GM19240 (cell line): Measurements from ENCODE around the gene RBM39.
"Not testable (repeated sequence)": the region's sequence is repeated elsewhere in the genome, so short reads cannot be mapped to it uniquely, and the experiment has no call there.

ENCODE experiments used
- DNase-seq: peaks from one replicate; pipeline ENCODE4 v3.0.0; 2011; ENCODE audit warnings: low spot score; ENCODE audit not compliant: insufficient read length

RBM39 gene

DNA sequence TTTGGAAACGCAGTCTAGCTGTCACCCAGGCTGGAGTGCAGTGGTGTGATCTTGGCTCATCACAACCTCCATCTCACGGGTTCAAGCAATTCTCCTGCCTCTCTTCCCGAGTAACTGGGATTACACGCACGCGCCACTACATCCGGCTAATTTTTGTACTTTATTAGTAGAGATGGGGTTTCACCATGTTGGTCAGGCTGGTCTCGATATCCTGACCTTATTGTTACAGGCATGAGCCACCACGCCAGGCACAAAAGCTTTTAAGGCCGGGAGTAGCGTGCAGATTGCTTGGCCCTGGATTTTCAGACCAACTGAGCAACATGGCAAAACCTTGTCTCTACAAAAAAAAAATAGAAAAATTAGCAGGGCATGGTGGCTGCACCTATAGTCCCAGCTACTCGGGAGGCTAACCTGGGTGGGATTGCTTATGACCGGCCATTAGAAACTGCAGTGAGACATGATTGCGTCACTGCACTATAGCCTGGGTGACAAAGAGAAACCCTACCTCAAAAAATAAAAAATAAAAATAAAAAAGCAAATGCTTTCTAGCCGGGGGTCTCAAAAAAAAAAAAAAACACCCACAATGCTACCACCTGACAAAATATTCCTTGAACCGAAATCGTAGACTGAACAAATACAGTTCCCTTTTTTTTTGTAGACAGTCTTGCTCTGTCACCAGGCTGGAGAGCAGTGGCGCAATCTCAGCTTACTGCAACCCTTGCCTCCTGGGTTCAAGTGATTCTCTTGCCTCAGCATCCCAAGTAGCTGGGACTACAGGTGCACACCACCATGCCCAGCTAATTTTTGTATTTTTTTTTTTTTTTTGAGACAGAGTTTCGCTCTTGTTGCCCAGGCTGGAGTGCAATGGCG is 15.0 kb downstream of the RBM39 start:
- no peak for DNase-seq

DNA sequence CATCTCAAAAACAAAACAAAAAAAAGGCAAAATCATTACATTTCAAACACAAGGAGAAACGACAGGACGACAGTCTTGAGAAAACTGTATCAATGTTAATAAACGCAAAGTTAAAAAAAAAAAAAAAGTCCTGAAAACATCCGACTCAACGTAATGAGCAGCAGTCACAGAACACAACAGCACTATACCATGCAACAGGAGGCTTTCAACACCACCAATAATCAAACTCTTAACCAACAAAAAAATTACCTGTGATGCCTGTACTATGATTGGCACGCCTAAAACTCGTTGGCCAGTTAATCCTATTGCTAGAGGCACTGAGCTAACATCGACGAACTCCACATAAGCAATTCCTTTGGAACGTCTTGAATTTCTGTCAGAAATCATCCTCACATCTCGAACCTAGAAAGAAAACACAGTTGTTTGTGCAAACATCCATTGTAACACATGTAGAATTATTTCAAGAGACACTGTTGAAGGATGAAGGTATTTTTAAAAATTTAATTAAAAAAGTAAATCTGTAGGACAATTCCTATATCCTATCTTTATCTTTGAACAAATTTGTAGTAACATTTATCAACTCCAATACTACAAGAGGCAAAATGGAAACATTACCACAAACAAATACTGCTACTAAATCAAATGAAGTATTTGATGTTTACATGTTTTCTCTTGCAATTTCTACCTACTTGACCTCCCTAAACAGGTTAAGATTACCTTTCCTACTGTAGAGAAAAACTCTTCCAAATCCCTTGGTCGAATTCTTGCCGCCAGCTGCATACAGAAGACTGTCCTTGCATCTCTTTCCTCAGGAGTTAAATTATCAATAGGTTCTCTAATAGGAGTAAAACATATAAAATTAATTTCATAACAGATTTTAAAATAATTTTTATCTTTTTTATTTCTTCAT is 17.5 kb downstream of the RBM39 start:
- DNase-seq, result no peak

DNA sequence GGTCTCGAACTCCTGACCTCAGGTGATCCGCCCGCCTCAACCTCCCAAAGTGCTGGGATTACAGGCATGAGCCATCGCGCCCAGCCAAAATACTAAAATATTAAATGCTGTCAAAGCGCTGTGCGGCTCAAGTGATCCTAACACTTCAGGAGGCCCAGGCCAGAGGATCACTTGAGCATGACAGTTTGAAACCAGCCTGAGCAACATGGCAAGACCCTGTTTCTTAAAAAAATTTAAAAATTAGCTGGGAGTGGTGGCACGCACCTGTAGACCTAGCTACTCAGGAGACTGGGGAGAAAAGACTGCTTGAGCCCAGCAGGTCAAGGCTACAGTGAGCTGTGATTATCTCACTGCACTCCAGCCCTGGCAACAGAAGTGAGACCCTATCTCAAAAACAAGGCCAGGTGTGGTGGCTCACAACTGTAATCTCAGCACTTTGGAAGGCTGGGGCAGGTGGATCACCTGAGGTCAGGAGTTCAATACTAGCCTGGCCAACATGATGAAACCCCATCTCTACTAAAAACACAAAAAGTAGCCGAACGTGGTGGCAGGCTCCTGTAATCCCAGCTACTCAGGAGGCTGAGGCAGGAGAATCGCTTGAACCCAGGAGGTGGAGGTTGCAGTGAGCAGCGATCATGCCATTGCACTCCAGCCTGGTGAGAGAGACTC is 18.3 kb downstream of the RBM39 start:
- not testable (repeated sequence) for DNase-seq

DNA sequence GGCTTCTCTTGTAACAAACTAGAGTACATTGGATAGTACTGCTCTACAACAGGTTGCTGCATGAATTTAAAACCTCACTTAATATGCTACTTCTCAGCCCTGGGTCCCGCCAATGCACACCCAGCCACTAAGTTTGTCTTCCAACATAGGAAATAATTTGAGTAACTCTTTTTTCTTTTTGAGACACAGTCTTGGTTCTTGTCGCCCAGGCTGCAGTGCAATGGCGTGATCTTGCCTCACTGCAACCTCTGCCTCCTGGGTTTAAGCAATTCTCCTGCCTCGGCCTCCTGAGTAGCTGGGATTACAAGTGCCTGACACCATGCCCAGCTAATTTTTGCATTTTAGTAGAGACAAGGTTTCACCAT is 18.8 kb downstream of the RBM39 start:
- DNase-seq, result not testable (repeated sequence)

DNA sequence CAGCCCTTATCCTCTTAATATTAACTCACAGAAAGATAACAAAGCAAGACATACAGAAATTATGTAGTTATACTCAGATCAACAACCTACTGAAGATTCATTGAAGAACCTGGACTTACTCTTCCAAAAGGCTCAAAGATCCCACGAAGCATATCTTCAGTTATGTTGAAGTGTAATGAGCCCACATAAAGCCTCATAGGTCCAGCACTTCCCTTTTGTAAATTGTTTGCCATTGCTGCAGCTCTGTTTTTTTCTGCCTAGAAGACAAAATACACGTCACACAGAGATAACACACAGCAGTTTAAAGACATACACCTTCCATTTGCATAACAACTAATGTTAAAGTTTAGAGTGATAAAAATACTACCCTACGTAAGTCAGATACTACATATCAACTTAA is 20.4 kb downstream of the RBM39 start:
- DNase-seq, result no peak

DNA sequence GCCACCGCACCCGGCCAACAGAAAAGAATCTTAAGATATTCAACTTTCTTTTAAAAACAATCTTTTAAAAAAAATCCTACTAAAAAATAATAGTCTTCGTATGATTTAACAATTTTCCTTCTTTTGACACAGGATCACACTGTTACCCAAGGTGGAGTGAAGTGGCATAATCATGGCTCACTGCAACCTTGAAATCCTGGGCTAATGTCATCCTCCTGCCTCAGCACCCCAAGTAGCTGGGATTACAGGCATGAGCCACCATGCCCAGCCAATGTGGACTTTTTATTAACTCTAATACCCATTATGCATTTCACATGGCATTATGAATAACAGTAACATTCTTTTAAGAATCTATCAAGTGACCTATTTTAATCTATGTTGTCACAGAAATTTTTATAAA is 20.8 kb downstream of the RBM39 start:
- no peak for DNase-seq

DNA sequence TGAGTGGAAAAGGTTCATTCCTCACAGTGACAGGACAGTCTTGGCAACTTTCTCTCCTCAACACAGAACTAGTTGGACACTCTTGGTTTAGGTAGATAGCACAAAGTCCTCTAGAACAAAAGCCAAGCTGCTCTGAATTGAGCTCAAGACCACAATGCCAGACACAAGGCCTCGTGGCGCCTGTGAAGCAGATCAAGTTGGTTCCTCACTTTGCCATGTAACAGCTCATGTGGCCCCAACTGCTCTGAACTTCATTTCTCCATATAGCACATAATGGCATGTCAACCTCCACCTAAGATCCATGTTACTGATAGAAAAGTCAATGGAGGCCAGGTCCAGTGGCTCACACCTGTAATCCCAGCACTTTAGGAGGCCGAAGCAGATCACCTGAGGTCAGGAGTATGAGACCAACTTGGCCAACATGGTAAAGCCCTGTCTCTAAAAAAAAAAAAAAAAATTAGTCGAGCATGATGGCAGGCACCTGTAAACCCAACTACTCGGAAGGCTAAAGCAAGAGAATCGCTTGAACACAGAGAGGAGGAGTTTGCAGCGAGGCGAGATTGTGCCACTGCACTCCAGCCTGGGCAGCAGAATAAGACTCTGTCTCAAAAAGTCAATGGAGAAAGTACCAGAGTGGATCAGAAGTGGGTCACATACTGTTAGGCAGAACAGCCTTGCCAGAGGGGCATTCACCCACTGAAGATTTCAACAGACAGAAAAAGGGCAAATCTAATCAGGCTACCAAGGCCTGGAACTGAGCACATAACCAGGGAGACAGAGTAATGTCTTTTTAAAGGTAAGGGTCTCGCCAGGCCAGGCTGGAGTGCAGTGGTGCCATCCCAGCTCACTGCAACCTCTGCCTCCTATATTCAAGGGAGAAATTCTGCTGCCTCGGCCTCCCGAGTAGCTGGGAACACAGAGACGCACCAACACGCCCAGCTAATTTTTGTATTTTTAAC is 21.6 kb downstream of the RBM39 start:
- no peak for DNase-seq

DNA sequence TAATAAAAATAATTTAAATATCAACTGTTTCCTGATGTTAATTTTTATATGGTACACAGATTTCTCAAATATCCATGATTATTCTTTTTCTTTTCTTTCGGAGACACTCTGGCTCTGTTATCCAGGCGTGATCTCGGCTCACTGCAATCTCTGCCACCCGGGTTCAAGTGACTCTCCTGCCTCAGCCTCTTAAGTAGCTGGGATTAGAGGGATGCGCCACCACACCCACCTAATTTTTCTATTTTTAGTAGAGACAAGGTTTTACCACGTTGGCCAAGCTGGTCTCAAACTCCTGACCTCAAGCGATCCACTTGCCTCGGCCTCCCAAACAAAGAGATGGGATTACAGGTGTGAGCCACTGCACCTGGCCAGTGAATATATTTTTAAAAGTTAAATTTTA is 22.3 kb downstream of the RBM39 start:
- DNase-seq, result no peak

DNA sequence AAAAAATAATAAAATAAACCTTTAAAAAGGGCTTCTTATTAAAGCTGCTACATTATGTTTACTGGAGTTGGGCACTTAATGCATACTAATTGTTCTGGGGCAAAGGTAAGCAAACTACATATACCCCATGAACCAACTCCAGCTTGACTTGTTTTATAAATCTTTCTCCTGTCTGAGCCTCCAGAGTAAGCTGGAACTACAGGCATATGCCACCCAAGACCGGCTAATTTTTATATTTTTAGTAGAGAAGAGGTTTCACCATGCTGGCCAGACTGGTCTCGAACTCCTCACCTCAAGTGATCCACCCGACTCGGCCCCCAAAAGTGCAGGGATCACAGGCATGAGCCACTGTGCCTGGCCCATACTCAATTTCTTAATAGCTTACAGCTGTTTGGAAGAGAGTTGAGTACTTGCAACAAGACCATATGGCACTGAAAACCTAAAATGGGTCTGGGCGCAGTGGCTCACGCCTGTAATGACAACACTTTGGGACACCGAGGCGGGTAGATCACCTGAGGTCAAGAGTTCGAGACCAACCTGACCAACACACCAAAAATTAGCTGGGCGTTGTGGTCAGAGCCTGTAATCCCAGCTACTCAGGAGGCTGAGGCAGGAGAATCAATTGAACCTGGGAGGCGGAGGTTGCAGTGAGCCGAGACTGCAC is 23.0 kb downstream of the RBM39 start:
- no peak for DNase-seq

DNA sequence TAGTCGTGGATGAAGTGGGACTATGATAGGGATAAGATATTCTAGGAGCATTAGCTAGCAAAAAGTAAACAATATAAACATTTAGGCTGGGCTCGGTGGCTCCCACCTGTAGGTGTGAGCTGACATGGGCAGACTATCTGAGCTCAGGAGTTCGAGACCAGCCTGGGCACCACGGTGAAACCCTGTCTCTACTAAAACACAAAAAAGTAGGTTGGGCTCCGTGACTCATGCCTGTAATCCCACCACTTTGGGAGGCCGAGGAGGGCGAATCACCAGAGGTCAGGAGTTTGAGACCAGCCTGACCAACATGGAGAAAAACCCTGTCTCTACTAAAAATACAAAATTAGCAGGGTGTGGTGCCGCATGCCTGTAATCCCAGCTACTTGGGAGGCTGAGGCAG is 23.7 kb downstream of the RBM39 start:
- DNase-seq, result not testable (repeated sequence)

DNA sequence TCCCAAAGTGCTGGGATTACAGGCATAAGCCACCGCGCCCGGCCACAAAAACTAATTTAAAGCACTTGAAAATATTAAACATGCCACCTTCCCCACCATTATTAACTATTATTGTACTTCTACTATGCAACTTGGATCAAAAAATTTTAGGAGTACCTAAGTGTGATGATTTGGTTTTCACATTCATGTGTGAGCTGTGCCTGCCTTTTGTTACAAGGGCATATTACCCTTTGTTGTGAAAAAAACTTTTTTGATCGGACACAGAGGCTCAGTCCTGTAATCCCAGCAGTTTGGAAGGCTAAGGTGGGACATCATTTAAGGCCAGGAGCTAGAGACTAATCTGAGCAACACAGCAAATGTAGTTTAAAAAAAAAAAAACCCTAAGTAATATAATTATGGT is 25.7 kb downstream of the RBM39 start:
- DNase-seq, result no peak

DNA sequence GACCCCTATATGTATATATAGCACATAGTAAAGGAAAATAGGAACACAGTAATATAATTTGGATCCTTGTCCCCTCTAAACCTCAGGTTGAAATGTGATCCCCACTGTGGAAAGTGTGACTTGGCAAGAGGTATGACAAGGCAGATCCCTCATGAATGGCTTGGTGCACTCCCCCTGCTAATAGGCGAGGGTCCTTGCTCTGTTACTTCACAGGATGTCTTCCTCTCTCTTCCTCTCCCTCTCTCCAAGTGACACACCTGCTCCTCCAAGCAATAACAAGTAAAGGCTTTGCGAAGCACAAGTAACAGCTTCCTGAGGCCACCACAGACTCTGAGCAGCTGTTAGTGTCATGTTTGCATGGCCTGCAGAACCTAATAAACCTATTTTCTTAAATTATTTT is 26.4 kb downstream of the RBM39 start:
- DNase-seq, result no peak

DNA sequence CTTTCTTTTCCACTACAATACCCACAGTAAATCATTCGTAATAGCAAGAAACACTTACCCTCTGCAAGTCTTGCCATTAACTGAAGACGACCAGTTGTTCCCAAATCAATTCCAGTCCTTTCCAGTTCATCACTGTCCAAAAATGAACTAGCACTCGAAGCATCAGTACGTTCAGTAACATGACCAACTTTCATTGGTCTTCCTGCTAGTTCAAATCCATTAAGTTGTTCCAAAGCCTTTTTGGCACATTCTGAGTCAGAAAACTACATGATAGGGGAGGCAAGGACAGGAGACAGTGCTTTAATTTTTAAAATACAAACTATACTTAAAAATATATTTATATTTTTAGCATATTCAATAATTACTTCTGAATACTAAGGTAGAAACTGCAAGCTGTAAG is 27.9 kb downstream of the RBM39 start:
- DNase-seq, result no peak

DNA sequence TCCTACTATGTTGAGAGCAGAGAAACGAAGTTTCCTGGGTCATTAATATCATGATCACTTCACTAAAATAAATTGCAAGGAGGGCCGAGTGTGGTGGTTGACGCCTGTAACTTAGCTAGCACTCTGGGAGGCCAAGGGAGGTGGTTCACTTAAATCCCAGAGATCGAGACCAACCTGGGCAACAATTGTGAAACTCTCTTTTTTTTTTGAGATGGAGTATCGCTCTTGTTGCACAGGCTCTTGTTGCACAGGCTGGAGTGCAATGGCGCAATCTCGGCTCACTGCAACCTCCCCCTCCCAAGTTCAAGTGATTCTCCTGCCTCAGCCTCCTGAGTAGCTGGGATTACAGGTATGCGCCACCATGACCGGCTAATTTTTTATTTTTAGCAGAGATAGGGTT is 28.9 kb downstream of the RBM39 start:
- not testable (repeated sequence) for DNase-seq

DNA sequence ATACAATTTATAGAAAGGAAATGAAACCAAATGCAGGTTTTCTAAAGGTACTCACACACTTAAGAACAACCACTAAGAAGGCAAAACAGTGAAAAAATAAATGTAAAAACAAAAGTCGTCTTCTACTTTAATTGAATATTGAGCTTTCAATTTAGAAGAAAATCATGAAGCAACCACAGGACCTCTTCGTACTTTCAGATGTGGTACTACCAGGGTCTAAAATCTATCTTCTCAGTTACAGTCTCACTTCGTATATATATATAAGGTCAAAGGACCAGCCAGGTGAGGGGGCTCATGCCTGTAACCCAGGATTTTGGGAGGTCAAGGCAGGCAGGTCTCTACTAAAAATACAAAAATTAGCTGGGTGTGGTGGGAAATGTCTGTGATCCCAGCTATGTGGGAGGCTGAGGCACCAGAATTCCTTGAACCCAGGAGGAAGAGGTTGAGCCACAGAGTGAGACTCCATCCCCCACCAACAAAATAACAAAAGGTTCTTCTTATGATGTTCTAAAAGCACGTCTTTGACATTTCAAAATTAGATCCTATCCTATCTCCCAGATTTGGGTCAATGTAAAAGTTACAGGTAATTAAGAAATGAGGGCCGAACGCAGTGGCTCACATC is 30.4 kb downstream of the RBM39 start:
- DNase-seq, result no peak

DNA sequence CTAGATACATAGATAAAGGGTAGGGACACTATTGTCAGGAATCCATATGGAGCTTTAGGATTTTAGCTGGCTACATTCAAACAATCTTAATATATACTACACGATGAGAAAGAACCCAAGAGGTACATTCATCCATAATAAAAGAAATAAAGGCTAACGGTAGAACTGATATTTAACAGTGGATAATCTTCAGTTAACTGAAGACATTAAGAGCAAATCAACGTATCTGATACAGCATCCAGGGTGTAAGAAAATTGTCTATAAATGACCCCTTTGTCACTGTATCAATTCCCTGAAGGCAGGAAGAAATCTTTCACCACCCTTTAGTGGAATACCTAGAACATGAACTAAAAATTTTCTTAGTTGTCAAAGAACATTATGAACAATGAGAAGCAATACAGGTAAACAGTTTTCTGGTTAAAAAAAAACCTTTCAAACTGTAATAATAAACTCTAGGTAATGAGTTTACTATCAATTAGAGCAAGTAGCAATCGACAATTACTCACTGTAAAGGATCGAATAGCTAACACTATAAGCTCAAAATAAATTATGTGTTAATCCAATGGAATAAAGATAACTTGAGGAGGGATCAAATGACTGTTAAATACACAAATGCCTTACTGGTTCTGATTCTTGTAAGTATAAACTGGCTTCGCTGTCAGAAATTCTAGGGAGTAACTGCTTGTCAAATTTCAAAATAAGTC is 31.0 kb downstream of the RBM39 start:
- DNase-seq, result no peak

DNA sequence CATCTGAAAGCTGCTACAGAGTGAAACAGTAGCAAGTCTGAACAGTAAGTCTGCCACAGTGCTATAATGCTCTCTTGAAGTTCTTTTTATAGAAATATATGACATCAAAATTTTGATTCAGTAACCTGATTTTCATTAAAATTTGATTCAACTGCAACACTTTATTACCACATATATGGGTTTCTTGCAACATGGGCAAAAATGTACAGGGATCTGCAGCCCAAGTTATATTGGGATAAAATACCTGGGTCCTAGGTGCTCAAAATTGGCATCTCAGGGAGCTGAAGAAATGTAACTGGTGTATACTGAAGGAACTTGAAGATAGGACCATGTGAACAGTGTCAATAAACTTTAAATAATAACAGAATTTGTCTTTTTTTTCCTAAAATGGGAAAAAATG is 32.0 kb downstream of the RBM39 start:
- no peak for DNase-seq

DNA sequence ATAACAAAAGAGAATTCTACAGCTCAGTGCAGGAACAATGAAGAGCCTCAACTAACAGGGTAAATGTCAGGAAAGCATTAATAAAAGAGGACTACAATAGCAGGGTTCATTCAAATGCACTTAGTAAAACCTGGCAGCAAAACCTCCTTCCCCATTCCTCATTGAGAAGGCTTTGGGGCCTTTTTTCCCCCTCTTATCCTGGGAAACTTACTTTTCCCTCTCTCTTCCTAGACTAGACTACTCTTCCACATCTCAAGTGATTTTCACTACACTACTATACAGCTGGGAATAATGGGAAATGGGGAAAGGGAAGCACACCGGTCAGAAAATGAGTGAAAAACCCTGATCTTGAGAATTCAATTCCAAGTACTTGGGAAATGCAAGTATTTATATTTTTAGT is 32.8 kb downstream of the RBM39 start:
- DNase-seq, result no peak

DNA sequence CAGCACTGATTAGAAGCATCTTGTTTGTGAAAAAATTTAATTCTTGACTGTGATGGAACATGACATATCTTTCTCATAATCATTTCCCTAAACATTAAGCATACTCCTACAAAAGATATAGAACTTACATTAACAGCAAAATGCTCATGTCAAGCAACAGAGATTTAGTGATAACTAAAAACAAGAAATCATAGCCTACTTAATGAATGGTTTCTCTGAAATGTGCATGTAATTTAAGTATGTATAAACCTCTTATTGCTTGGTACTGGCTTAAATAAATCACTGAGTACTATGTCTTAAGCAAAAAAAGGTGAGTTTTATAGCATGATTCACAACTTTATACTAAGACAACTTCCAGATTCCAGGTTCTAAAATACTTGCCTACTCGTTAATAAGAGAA is 33.6 kb downstream of the RBM39 start:
- no peak for DNase-seq
